ENCODE results near the gene VWA5B2.

DNA sequence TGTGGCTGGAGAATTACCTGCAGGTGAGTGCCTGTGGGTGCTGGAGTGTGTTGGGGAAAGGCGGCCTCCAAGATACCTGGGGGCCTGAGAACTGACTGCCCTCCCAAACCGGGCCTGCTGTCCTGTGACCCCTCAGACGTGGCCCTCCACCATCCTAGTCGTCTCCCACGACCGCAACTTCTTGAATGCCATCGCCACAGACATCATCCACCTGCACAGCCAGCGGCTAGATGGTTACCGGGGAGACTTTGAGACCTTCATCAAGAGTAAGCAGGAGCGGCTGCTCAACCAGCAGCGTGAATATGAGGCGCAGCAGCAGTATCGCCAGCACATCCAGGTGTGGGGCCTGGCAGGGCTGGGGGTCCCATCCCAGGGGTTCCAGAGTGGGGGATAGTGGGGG is 40.0 kb upstream of the VWA5B2 start:
- no peak for TF ChIP-seq CREB1 (IDR thresholded peaks at IDR 0.05; ENCODE audit: low read depth)
- TF ChIP-seq, protein P1, sequence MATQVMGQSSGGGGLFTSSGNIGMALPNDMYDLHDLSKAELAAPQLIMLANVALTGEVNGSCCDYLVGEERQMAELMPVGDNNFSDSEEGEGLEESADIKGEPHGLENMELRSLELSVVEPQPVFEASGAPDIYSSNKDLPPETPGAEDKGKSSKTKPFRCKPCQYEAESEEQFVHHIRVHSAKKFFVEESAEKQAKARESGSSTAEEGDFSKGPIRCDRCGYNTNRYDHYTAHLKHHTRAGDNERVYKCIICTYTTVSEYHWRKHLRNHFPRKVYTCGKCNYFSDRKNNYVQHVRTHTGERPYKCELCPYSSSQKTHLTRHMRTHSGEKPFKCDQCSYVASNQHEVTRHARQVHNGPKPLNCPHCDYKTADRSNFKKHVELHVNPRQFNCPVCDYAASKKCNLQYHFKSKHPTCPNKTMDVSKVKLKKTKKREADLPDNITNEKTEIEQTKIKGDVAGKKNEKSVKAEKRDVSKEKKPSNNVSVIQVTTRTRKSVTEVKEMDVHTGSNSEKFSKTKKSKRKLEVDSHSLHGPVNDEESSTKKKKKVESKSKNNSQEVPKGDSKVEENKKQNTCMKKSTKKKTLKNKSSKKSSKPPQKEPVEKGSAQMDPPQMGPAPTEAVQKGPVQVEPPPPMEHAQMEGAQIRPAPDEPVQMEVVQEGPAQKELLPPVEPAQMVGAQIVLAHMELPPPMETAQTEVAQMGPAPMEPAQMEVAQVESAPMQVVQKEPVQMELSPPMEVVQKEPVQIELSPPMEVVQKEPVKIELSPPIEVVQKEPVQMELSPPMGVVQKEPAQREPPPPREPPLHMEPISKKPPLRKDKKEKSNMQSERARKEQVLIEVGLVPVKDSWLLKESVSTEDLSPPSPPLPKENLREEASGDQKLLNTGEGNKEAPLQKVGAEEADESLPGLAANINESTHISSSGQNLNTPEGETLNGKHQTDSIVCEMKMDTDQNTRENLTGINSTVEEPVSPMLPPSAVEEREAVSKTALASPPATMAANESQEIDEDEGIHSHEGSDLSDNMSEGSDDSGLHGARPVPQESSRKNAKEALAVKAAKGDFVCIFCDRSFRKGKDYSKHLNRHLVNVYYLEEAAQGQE (IDR thresholded peaks at IDR 0.05; ENCODE audit: low read depth), result no peak
- no peak for TF ChIP-seq CEBPB (IDR thresholded peaks at IDR 0.05)
- TF ChIP-seq TAF1 (IDR thresholded peaks at IDR 0.05; ENCODE audit: low read depth), result no peak
- TF ChIP-seq YY1 (IDR thresholded peaks at IDR 0.05; ENCODE audit: low read depth), result no peak
- no peak for TF ChIP-seq NFIC (IDR thresholded peaks at IDR 0.05)
- TF ChIP-seq, protein P2, sequence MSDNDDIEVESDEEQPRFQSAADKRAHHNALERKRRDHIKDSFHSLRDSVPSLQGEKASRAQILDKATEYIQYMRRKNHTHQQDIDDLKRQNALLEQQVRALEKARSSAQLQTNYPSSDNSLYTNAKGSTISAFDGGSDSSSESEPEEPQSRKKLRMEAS (IDR thresholded peaks at IDR 0.05), result no peak
- no peak for TF ChIP-seq TCF12 (IDR thresholded peaks at IDR 0.05; ENCODE audit: low read depth)
- no peak for TF ChIP-seq FOXM1 (IDR thresholded peaks at IDR 0.05; ENCODE audit: borderline replicate concordance, low read depth)
- TF ChIP-seq EGR1 (IDR thresholded peaks at IDR 0.05), result no peak
